Ishikawa (cell line): ENCODE measurements around the gene CHD9NB.

Experiments
- CEBPB ChIP-seq: IDR thresholded peaks from 2 replicates; pipeline ENCODE4 v1.6.1; 2012
- CREB1 ChIP-seq: IDR thresholded peaks from 2 replicates; pipeline ENCODE4 v1.6.1; 2012; ENCODE audit warnings: low read depth
- EGR1 ChIP-seq: IDR thresholded peaks from 2 replicates; pipeline ENCODE4 v1.6.1; 2012
- EP300 ChIP-seq: IDR thresholded peaks from 2 replicates; pipeline ENCODE4 v1.6.1; 2012; ENCODE audit warnings: borderline replicate concordance
- FOXM1 ChIP-seq: IDR thresholded peaks from 2 replicates; pipeline ENCODE4 v1.6.1; 2012; ENCODE audit warnings: low read depth, borderline replicate concordance
- NFIC ChIP-seq: IDR thresholded peaks from 2 replicates; pipeline ENCODE4 v1.6.1; 2012
- RAD21 ChIP-seq: IDR thresholded peaks from 2 replicates; pipeline ENCODE4 v1.6.1; 2012; ENCODE audit warnings: low read depth
- TAF1 ChIP-seq: IDR thresholded peaks from 2 replicates; pipeline ENCODE4 v1.6.1; 2012; ENCODE audit warnings: low read depth, mild to moderate bottlenecking
- TCF12 ChIP-seq: IDR thresholded peaks from 2 replicates; pipeline ENCODE4 v1.6.1; 2012; ENCODE audit warnings: low read depth
- TEAD4 ChIP-seq: IDR thresholded peaks from 2 replicates; pipeline ENCODE4 v1.6.1; 2012
- USF1 ChIP-seq: IDR thresholded peaks from 2 replicates; pipeline ENCODE4 v1.6.1; 2012
- YY1 ChIP-seq: IDR thresholded peaks from 2 replicates; pipeline ENCODE4 v1.6.1; 2012; ENCODE audit warnings: low read depth
- ZBTB7A ChIP-seq: IDR thresholded peaks from 2 replicates; pipeline ENCODE4 v1.6.1; 2012; ENCODE audit warnings: low read depth
- TF ChIP-seq, protein P1 (sequence below): IDR thresholded peaks from 2 replicates; pipeline ENCODE4 v1.6.1; 2012; ENCODE audit warnings: low read depth, mild to moderate bottlenecking
- TF ChIP-seq, protein P2 (sequence below): IDR thresholded peaks from 2 replicates; pipeline ENCODE4 v1.6.1; 2012

The CHD9NB gene

GRCh38 chr16:53052519-53053501, at the start of gene CHD9NB:
Gene CHD9NB, minus strand, starts transcription at chr16:53052897. Its CDS starts 8,739 bp downstream, at chr16:53044158.
- TF ChIP-seq YY1 (no peak), FOXM1 (no peak), ZBTB7A (no peak), NFIC (no peak), TEAD4 (no peak), EGR1 (no peak), TCF12 (no peak), EP300 (no peak), TAF1 (no peak), CREB1 (no peak), RAD21 (no peak), CEBPB (no peak; the same call in 1 of the 2 replicates), USF1 (no peak)
- TF ChIP-seq, protein P1, sequence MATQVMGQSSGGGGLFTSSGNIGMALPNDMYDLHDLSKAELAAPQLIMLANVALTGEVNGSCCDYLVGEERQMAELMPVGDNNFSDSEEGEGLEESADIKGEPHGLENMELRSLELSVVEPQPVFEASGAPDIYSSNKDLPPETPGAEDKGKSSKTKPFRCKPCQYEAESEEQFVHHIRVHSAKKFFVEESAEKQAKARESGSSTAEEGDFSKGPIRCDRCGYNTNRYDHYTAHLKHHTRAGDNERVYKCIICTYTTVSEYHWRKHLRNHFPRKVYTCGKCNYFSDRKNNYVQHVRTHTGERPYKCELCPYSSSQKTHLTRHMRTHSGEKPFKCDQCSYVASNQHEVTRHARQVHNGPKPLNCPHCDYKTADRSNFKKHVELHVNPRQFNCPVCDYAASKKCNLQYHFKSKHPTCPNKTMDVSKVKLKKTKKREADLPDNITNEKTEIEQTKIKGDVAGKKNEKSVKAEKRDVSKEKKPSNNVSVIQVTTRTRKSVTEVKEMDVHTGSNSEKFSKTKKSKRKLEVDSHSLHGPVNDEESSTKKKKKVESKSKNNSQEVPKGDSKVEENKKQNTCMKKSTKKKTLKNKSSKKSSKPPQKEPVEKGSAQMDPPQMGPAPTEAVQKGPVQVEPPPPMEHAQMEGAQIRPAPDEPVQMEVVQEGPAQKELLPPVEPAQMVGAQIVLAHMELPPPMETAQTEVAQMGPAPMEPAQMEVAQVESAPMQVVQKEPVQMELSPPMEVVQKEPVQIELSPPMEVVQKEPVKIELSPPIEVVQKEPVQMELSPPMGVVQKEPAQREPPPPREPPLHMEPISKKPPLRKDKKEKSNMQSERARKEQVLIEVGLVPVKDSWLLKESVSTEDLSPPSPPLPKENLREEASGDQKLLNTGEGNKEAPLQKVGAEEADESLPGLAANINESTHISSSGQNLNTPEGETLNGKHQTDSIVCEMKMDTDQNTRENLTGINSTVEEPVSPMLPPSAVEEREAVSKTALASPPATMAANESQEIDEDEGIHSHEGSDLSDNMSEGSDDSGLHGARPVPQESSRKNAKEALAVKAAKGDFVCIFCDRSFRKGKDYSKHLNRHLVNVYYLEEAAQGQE, result no peak
- TF ChIP-seq, protein P2, sequence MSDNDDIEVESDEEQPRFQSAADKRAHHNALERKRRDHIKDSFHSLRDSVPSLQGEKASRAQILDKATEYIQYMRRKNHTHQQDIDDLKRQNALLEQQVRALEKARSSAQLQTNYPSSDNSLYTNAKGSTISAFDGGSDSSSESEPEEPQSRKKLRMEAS, result no peak

DNA sequence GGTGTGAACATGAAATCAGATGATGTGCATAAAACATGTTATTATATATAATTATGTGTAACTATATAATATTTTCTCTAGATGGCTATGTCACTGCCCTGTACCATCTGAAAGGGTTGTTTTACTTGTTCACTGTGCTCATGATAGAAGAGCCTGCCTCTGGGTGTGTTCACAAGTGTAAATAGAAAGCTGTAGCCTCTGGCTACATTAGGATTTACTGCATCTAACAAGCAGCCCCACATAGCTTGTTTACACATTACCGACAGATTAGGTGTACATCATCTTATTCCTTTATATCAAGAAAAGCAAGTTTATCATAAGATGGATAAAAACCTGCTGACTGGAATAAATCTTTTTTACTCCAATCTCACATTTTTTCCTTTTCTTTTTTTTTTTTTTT, 48.2 kb upstream of the CHD9NB start:
- TF ChIP-seq TCF12 (no peak), EGR1 (no peak), NFIC (no peak), TAF1 (no peak), TEAD4 (no peak), USF1 (no peak)
- TF ChIP-seq, protein P1, result no peak

GRCh38 chr16:53100131-53100748, 47.5 kb upstream of the CHD9NB start:
- no peak for TF ChIP-seq FOXM1
- TF ChIP-seq ZBTB7A, result no peak
- TF ChIP-seq TCF12, result no peak
- peak; percentile 5; the same call in 1 of the 2 replicates for TF ChIP-seq YY1

DNA sequence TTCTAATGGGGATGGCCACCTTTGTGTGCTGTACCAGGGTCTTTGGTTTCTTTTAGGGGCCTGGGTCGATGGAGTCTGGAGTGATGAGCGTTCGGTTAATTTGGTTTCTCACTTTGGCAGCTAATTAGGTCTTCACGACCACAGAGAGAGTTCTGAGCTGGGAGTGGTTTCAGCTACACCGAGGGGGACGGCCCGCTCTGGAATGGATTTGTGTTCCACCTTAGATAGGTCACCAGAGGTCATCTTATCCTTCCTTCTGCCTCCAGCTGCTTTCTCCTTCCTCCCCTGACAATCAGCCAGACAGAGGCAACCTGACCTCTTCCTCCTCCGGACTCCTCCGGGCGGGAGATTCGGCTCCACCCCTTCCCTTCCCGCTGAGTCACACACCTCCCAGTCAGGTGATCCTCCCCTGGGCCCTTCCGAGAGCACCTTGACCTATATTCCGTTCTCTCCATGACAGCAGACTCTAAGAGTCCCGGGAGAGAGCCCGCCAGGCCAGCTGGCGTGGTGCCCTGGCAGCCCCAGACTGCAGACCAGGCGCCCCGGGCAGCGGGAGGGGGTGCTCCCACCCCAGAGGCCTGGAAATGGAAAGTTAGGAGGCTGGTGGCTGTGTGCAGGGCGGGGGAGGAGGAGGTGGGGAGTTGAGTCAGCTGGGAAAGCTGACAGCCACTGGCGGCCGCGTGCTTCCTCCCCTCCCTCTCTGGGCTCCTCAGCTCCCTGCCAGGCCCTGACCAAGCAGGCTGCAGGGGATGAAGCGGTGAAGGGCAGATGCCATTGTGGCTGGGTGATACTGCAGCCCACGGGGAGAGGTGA, 46.8 kb upstream of the CHD9NB start:
- TF ChIP-seq, protein P2, result peak; percentile 89
- TF ChIP-seq NFIC (peak; percentile 98), FOXM1 (peak; percentile 86), EGR1 (peak; percentile 83; the same call in 1 of the 2 replicates), TAF1 (0 out of 2 replicates have a peak, but pooled peaks have one; percentile 35), RAD21 (0 out of 2 replicates have a peak, but pooled peaks have one; percentile 8), ZBTB7A (peak; percentile 80; the same call in 1 of the 2 replicates), EP300 (peak; percentile 94), CREB1 (0 out of 2 replicates have a peak, but pooled peaks have one; percentile 30), TEAD4 (peak; percentile 56), TCF12 (peak; percentile 96), YY1 (peak; percentile 43), CEBPB (no peak), USF1 (peak; percentile 89)
- TF ChIP-seq, protein P1, result no peak
